Stomach (tissue), 4 donors: Measurements from ENCODE around the gene SYNJ2BP.

Experiments used
- POLR2AphosphoS5 ChIP-seq, 3 donors: sonication (generic); formaldehyde crosslinking; IDR thresholded peaks; one replicate each; pipeline ENCODE4 v1.6.1; 2016; ENCODE audit warnings: antibody characterized with exemption in 3 of 3
- TF ChIP-seq, protein P1 (sequence below), 7 experiments: fragments of 450-650 bp in 4 of 7; fragments of 200-600 bp in 3 of 7; sonication (generic) in 3 of 7; IDR thresholded peaks; one replicate each; pipeline ENCODE4 v1.5.1; 2016 to 2019; ENCODE audit warnings: antibody characterized with exemption in 7 of 7, control low read depth in 2 of 7, mild to moderate bottlenecking in 1 of 7

DNA sequence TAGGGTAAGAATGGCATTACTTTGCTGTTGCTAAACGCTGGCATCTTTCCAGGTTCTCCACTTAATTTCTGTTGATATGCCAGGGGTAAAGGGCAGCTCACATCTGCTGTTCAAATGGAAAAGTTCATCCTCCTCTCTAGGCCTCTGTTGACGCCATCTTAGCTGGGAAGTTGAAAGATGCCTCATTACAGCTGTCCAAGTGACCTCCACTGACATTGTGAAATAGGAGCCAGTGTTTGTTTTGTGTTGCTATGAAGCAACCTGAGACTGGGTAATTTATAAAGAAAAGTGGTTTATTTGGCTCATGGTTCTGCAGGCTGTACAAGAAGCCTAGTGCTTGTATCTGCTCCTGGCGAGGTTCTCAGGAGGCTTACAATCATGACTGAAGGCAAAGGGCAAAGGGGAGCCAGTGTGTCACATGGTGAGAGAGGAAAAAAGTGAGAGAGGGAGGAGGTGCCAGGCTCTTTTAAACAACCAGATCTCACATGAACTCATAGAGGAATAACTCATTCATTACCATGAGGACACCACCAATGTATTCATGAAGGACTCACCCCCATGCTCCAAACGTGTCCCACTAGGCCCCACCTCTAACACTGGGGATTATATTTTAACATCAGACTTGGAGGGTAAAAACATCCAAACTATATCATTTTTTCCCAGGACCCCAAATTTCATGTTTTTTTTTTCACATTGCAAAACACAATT, 31.9 kb upstream of the SYNJ2BP start:
- TF ChIP-seq POLR2AphosphoS5 (IDR thresholded peaks at IDR 0.05), result no peak
- TF ChIP-seq, protein P1, sequence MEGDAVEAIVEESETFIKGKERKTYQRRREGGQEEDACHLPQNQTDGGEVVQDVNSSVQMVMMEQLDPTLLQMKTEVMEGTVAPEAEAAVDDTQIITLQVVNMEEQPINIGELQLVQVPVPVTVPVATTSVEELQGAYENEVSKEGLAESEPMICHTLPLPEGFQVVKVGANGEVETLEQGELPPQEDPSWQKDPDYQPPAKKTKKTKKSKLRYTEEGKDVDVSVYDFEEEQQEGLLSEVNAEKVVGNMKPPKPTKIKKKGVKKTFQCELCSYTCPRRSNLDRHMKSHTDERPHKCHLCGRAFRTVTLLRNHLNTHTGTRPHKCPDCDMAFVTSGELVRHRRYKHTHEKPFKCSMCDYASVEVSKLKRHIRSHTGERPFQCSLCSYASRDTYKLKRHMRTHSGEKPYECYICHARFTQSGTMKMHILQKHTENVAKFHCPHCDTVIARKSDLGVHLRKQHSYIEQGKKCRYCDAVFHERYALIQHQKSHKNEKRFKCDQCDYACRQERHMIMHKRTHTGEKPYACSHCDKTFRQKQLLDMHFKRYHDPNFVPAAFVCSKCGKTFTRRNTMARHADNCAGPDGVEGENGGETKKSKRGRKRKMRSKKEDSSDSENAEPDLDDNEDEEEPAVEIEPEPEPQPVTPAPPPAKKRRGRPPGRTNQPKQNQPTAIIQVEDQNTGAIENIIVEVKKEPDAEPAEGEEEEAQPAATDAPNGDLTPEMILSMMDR (IDR thresholded peaks at IDR 0.05), result no peak
